K562 (cell line): ENCODE measurements around the gene TMEM203. TPM values are rescaled to one million over a fixed set of nuclear protein-coding genes. Genes with fewer than 3 reads are reported as not detected.
A peak's percentile ranks its signal among the peaks of the same experiment; 100 is the strongest.

Experiments used
- BHLHE40 ChIP-seq: IDR thresholded peaks from 2 replicates; pipeline ENCODE4 v1.6.1; 2011; ENCODE audit warnings: low read length, improper control_type of control experiment
- EGR1 ChIP-seq: fragments of 450-650 bp; conservative IDR thresholded peaks from 2 replicates; pipeline ENCODE4 v1.6.1; 2017; ENCODE audit warnings: mild to moderate bottlenecking
- GABPB1 ChIP-seq: sonication (generic); formaldehyde crosslinking; IDR thresholded peaks from 2 replicates; pipeline ENCODE4 v1.8.0; 2022; ENCODE audit warnings: mild to moderate bottlenecking, missing genetic modification reagents
- JUN ChIP-seq, 2 experiments: sonication (generic) in 1 of 2; formaldehyde crosslinking in 1 of 2; IDR thresholded peaks; 2 replicates each; pipeline versions ENCODE4 v1.6.1 to v1.8.0; 2012 to 2022; ENCODE audit warnings: borderline replicate concordance in 2 of 2, mild to moderate bottlenecking in 2 of 2, improper control_type of control experiment in 1 of 2, low read depth in 1 of 2, low read length in 1 of 2, missing genetic modification reagents in 1 of 2
- KLF1 ChIP-seq: fragments of 450-650 bp; IDR thresholded peaks from 2 replicates; pipeline ENCODE4 v1.6.1; 2016; ENCODE audit warnings: missing genetic modification characterization, missing compliant biosample characterization
- KLF13 ChIP-seq: fragments of 450-650 bp; IDR thresholded peaks from 2 replicates; pipeline ENCODE4 v1.6.1; 2016; ENCODE audit warnings: missing genetic modification characterization, low read depth, mild to moderate bottlenecking, missing compliant biosample characterization, moderate library complexity, borderline replicate concordance
- MBD2 ChIP-seq: sonication (generic); IDR thresholded peaks from 2 replicates; pipeline ENCODE4 v1.6.1; 2016; ENCODE audit warnings: low read depth, borderline replicate concordance
- NKRF ChIP-seq: fragments of 450-650 bp; IDR thresholded peaks from 2 replicates; pipeline ENCODE4 v1.6.1; 2016; ENCODE audit warnings: borderline replicate concordance
- PTTG1 ChIP-seq: fragments of 450-650 bp; IDR thresholded peaks from 2 replicates; pipeline ENCODE4 v1.6.1; 2016; ENCODE audit warnings: low read depth, mild to moderate bottlenecking, missing genetic modification characterization, missing compliant biosample characterization
- RNF2 ChIP-seq: sonication (generic); IDR thresholded peaks from 2 replicates; pipeline ENCODE4 v1.6.1; 2016
- SIN3B ChIP-seq: fragments of 450-650 bp; IDR thresholded peaks from 2 replicates; pipeline ENCODE4 v1.6.1; 2017; ENCODE audit warnings: low read depth, mild to moderate bottlenecking, moderate library complexity
- SMAD1 ChIP-seq: fragments of 150-350 bp; IDR thresholded peaks from 2 replicates; pipeline ENCODE4 v1.6.1; 2014; ENCODE audit warnings: low read length, low read depth; ENCODE audit not compliant: partially characterized antibody
- TAF1 ChIP-seq: IDR thresholded peaks from 2 replicates; pipeline ENCODE4 v1.6.1; 2011; ENCODE audit warnings: mild to moderate bottlenecking, low read length, moderate library complexity; ENCODE audit not compliant: insufficient read depth, control insufficient read depth, severe bottlenecking; ENCODE audit errors: extremely low read depth
- ZBTB11 ChIP-seq, 3 experiments: fragments of 200-800 bp in 1 of 3; fragments of 250-450 bp in 1 of 3; fragments of 450-650 bp in 1 of 3; sonication (Bioruptor Pico) in 1 of 3; sonication (Bioruptor generic) in 1 of 3; formaldehyde crosslinking in 1 of 3; IDR thresholded peaks; 2 replicates each; pipeline versions ENCODE4 v1.6.1 to v1.8.0; 2016 to 2022; ENCODE audit warnings: mild to moderate bottlenecking in 2 of 3, missing genetic modification characterization in 2 of 3, missing compliant biosample characterization in 1 of 3, moderate library complexity in 1 of 3
- ZNF124 ChIP-seq: sonication (generic); formaldehyde crosslinking; IDR thresholded peaks from 2 replicates; pipeline ENCODE4 v1.8.1; 2022; ENCODE audit warnings: missing genetic modification reagents
- ZNF175 ChIP-seq: fragments of 200-800 bp; sonication (Bioruptor generic); IDR thresholded peaks from 2 replicates; pipeline ENCODE4 v1.6.1; 2016; ENCODE audit warnings: low read depth, mild to moderate bottlenecking, missing genetic modification characterization, missing compliant biosample characterization
- ZNF707 ChIP-seq: fragments of 250-450 bp; sonication (Bioruptor Pico); conservative IDR thresholded peaks from 2 replicates; pipeline ENCODE4 v1.8.0; 2022; ENCODE audit warnings: inconsistent platforms, mild to moderate bottlenecking, moderate library complexity
- ZSCAN29 ChIP-seq: fragments of 450-650 bp; IDR thresholded peaks from 2 replicates; pipeline ENCODE4 v1.6.1; 2017
- polyA plus RNA-seq, 8 experiments: library from polyadenylated mRNA; depleted of rRNA in 4 of 8; stranded (reverse) in 5 of 8; unstranded in 3 of 8; fragments of >200 nt; fragmentation: Nextera tagmentation in 2 of 8; fragmentation: Illumina TruSeq in 1 of 8; extraction: Ambion mirVana in 2 of 8; extraction: Trizol in 1 of 8; gene quantifications; 2 replicates each; pipeline versions ENCODE4 v1.2.1 to v1.2.3, GENCODE V29; 2011 to 2014; ENCODE audit warnings: inconsistent platforms in 1 of 8, missing spikeins in 1 of 8
- total RNA-seq, 7 experiments: library from RNA; depleted of rRNA in 6 of 7; stranded (reverse); fragments of >200 nt in 6 of 7; fragmentation: Illumina TruSeq in 2 of 7; extraction: Trizol in 2 of 7; gene quantifications; 2 replicates each; pipeline versions ENCODE4 v1.2.1 to v1.2.3, GENCODE V29; 2011 to 2021; ENCODE audit warnings: low replicate concordance in 1 of 7
- TF ChIP-seq, protein P1 (sequence below): fragments of 450-650 bp; formaldehyde crosslinking; IDR thresholded peaks from 2 replicates; pipeline ENCODE4 v1.4.0; 2020; ENCODE audit warnings: mild to moderate bottlenecking, moderate library complexity

TMEM203 gene
- total and polyA plus RNA-seq, 9 of the 15 experiments (the other 6 are each of a cell fraction or from before 2014, with no cell fraction given): 8.8 to 59.5 (median 37.6) TPM

DNA sequence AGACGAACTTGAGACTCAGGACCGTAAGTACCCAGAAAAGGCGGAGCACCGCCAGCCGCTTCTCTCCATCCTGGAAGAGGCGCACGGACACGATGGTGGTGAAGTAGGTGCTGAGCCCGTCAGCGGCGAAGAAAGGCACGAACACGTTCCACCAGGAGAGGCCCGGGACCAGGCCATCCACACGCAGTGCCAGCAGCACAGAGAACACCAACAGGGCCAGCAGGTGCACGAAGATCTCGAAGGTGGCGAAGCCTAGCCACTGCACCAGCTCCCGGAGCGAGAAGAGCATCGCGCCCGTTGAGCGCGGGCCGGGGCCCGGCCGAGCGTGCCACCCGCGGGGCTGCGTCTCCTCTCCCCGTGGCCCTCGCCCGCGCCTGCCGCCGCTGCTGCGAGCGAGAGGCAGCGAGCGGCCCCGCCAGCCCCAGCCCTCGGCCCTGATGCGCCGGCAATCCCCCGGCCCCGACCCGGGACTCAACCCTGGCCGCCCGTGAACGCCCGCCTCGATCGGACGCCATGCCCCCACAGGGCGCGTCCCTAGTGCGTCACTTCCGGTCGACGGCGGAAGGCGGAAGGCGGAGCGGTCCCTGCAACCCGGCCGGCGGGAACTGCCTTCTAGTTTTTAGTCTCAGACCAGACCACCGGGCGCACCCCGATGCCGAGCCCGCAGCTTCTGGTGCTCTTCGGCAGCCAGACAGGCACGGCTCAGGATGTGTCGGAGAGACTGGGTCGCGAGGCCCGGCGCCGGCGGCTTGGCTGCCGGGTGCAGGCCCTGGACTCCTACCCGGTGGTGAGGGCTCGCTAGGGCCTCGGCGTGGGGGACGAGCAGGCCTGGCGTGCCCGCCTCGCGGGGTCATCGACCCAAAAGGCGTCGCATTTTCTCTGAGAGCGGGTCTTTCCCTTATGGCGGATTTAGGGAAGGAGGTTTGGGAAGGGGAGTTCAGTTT is at the start of gene TMEM203, which contains the start of gene NDOR1 (continued):
- TF ChIP-seq SMAD1 (no peak), SIN3B (peak; percentile 100), PTTG1 (tag) (no peak), KLF1 (tag) (peak; percentile 76), ZNF124 (CRISPR knock-in tag) (no peak), ZNF707 (no peak), EGR1 (0 out of 2 replicates have a peak, but pooled peaks have one; percentile 32), ZNF175 (CRISPR knock-in tag) (no peak), RNF2 (0 out of 2 replicates have a peak, but pooled peaks have one; percentile 22), JUN (IDR thresholded peaks at IDR 0.05; ENCODE audit: borderline replicate concordance, low read depth, low read length) (peak; percentile 38; the same call in 1 of the 2 replicates), JUN (CRISPR knock-in tag; IDR thresholded peaks at IDR 0.05; ENCODE audit: borderline replicate concordance) (no peak), GABPB1 (CRISPR knock-in tag) (peak; percentile 98), BHLHE40 (0 out of 2 replicates have a peak, but pooled peaks have one; percentile 10), ZSCAN29 (no peak), KLF13 (tag) (0 out of 2 replicates have a peak, but pooled peaks have one; percentile 26), ZBTB11 (CRISPR knock-in tag; IDR thresholded peaks at IDR 0.05) (peak; percentile 82 to 95 (median 91); a peak in 5 of 6 replicates), NKRF (peak; percentile 89), MBD2 (peak; percentile 75), TAF1 (peak; percentile 90)
- TF ChIP-seq, protein P1, sequence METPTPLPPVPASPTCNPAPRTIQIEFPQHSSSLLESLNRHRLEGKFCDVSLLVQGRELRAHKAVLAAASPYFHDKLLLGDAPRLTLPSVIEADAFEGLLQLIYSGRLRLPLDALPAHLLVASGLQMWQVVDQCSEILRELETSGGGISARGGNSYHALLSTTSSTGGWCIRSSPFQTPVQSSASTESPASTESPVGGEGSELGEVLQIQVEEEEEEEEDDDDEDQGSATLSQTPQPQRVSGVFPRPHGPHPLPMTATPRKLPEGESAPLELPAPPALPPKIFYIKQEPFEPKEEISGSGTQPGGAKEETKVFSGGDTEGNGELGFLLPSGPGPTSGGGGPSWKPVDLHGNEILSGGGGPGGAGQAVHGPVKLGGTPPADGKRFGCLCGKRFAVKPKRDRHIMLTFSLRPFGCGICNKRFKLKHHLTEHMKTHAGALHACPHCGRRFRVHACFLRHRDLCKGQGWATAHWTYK (CRISPR knock-in tag): 0 out of 2 replicates have a peak, but pooled peaks have one; percentile 31
